ENCODE measurements around the gene CTBP2. TPM values are rescaled to one million over a fixed set of nuclear protein-coding genes. Genes with fewer than 3 reads are reported as not detected.

The CTBP2 gene
- total RNA-seq, 1 experiment from 2014 or later = 212 TPM

- no peak overlapping the region for H3K23ac ChIP-seq (ENCODE audit: insufficient read length, low read depth, low read length)
- H3K9me3 ChIP-seq (ENCODE audit: control insufficient read depth, low read depth, low read length) = no peaks in the 10 kb centered on the region
- no peak overlapping the region for H2BK5ac ChIP-seq (ENCODE audit: insufficient read length, low read length)
- peak overlapping the region in 2 of 3 experiments; percentile 42 to 59; a peak in 2 of 7 replicates for H3K27ac Mint-ChIP-seq
- H3K79me2 ChIP-seq (ENCODE audit: insufficient read depth, low read length) = peaks cover 76% of the 10 kb centered on the region
- peaks cover 41 to 57% of the 10 kb centered on the region in 2 experiments for H3K4me1 Mint-ChIP-seq
- no peak overlapping the region for H3K56ac ChIP-seq (ENCODE audit: insufficient read length, low read depth, low read length)
- H4K20me1 ChIP-seq (ENCODE audit: control insufficient read depth, insufficient read depth, insufficient read length) = peaks cover 2% of the 10 kb centered on the region
- no peak overlapping the region for H2AK5ac ChIP-seq (ENCODE audit: insufficient read length, low read length)
- no peaks in the 10 kb centered on the region for H3K27me3 ChIP-seq (ENCODE audit: insufficient read depth, low read length)
- H3K4ac ChIP-seq (ENCODE audit: low read depth, low read length) = no peak overlapping the region
- peaks cover 3% of the 10 kb centered on the region for H3K4me1 ChIP-seq (ENCODE audit: insufficient read depth, low read length)
- no peaks in the 10 kb centered on the region for H3K23me2 ChIP-seq (ENCODE audit: insufficient read length, low read depth, low read length, poor library complexity, severe bottlenecking)
- no peak overlapping the region for H2BK20ac ChIP-seq (ENCODE audit: low read depth, low read length, poor library complexity, severe bottlenecking)
- no peak for DNase-seq
- no peak overlapping the region for H2BK12ac ChIP-seq (ENCODE audit: insufficient read length, low read depth, low read length)
- peaks cover 6% of the 10 kb centered on the region for H3K79me1 ChIP-seq (ENCODE audit: insufficient read depth, low read depth, low read length, poor library complexity, severe bottlenecking)
- H4K91ac ChIP-seq (ENCODE audit: insufficient read length, low read depth, low read length) = no peak overlapping the region
- no peak overlapping the region for H3K9ac ChIP-seq (ENCODE audit: extremely low read depth, insufficient read length, low read length)
- H3K27me3 Mint-ChIP-seq (ENCODE audit: low read depth) = no peaks in the 10 kb centered on the region
- H4K5ac ChIP-seq (ENCODE audit: insufficient read length, low read depth, low read length) = no peak overlapping the region
- H3T11ph ChIP-seq (ENCODE audit: low read length) = no peak overlapping the region
- H2AFZ ChIP-seq (ENCODE audit: low read length) = no peak overlapping the region
- H3K9me3 Mint-ChIP-seq = no peaks in the 10 kb centered on the region
- peaks cover 41 to 74% (median 63%) of the 10 kb centered on the region in 3 experiments for H3K36me3 Mint-ChIP-seq (ENCODE audit: insufficient read depth in 1 of 3, low read depth in 3 of 3)
- no peak for TF ChIP-seq CTCF (conservative IDR thresholded peaks at IDR 0.05)
- H3K14ac ChIP-seq (ENCODE audit: insufficient read depth, low read length) = no peak overlapping the region
- no peak overlapping the region for H3K4me3 Mint-ChIP-seq
- H4K8ac ChIP-seq (replicated peaks; ENCODE audit: insufficient read length, low read depth, low read length) = no peak overlapping the region
- H3K4me2 ChIP-seq (ENCODE audit: insufficient read depth, insufficient read length, low read length) = no peak overlapping the region
- no CpG with 5 or more reads among the region's 7 CpGs for WGBS (ENCODE audit: extremely low coverage, insufficient read length, low lambda C conversion rate)
- no peak overlapping the region for H2BK120ac ChIP-seq (ENCODE audit: low read depth, low read length, poor library complexity, severe bottlenecking)
- no peak overlapping the region for H2BK15ac ChIP-seq (ENCODE audit: low read depth, low read length)
- H3K27ac ChIP-seq (ENCODE audit: insufficient read length, low read depth, low read length) = no peak overlapping the region
- H3K18ac ChIP-seq (ENCODE audit: insufficient read length, low read depth, low read length) = no peak overlapping the region
Observed at GRCh38 chr10:125080984-125081383, 79.4 kb downstream of the CTBP2 start.
